Measurements from ENCODE around the gene SPACA1. TPM values are rescaled to one million over a fixed set of nuclear protein-coding genes. Genes with fewer than 3 reads are reported as not detected.
"Not testable (repeated sequence)": the region's sequence is repeated elsewhere in the genome, so short reads cannot be mapped to it uniquely, and the experiment has no call there.

Gene SPACA1, protein sequence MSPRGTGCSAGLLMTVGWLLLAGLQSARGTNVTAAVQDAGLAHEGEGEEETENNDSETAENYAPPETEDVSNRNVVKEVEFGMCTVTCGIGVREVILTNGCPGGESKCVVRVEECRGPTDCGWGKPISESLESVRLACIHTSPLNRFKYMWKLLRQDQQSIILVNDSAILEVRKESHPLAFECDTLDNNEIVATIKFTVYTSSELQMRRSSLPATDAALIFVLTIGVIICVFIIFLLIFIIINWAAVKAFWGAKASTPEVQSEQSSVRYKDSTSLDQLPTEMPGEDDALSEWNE
- total RNA-seq: not detected
- long read RNA-seq: 0 reads

DNA sequence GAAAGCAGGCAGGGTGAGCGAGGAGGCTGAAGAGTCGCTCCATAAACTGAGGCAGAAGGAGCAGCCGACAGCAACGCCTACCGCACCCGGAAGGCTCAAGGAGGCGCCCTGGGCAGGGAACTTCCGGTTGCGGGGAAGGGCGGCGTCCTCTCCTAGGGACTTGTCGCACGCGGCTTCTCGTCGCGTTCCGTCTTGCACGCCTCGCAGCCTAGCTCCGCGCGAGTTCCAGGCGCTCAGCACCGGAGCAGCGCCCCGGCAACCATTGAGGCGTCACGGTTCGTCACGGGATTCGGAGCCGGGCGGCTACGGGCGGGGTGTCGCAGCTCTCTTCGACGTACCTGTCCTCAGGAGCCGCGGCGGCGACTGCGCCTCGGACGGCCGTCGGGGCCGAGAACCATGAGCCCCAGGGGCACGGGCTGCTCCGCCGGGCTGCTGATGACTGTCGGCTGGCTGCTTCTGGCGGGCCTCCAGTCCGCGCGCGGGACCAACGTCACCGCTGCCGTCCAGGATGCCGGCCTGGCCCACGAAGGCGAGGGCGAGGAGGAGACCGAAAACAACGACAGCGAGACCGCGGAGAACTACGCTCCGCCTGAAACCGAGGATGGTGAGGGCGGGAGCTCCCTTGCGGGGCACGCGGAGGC lies at the start of gene SPACA1:
Gene SPACA1, plus strand, starts transcription at position 332 of the 641 bp plus-strand sequence. Its CDS starts 65 bp downstream, at position 397.
- DNase-seq (no peak), ATAC-seq (no peak)
- intact Hi-C loops (cut with micrococcal nuclease): no loop called here

DNA sequence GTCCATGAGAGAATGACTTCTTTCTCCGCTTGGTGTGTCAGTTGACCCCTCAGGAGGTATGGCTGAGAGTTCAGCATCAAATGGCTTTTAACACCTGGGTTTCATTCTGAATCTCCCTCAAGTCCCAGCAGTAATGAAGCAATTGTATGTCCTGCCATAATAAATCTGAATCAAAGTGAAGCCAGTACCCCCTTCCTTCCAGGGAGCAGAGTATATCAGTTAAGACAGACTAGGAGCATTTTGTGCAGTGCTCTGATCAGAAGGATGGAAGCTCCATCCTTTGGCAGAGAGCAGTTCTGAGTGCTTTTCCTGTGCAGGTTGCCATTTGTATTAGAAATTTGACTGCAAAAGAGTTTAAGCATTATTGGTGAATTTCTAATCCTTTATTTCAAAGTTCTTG lies 46.9 kb upstream of the SPACA1 start:
- DNase-seq (no peak), ATAC-seq (no peak)
- intact Hi-C loops (cut with micrococcal nuclease): no loop called here

DNA sequence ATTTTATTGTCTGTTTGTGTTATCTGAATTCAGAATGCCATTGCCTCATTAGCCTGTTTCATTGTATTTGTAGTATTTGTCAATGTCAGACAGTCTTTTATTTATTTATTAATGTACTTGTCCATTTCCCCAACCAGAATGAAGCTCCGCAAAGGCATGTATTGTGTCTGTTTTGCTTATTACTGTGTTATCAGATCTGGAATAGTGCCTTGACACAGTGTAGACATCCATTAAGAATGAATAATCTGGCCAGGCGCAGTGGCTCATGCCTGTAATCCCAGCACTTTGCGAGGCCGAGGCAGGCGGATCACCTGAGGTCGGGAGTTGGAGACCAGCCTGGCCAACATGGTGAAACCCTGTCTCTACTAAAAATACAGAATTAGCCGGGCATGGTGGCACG lies 46.4 kb upstream of the SPACA1 start:
- ATAC-seq; DNase-seq; intact Hi-C loops (cut with micrococcal nuclease): not testable (repeated sequence)

DNA sequence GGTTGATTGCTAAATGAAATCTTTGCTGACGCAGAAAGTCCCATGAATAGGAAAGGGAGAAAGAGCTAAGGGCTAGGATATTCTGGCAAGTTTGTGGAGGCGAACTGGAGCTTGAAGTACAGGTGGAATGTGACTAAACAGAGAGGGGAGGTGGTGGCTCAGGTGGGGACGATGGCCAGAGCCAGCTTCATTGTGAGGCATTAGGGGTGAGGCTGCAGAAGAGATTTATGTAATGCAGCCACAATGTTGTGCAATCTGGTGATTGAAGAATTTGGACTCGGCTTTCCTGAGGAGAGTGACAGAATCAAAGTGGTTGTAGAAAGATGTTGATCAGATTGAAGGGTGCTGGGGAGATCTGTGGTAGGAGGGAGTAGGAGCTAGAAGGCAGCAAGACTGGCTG lies 42.9 kb upstream of the SPACA1 start:
- no peak for ATAC-seq
- DNase-seq: no peak
- intact Hi-C loops (cut with micrococcal nuclease): no loop called here

DNA sequence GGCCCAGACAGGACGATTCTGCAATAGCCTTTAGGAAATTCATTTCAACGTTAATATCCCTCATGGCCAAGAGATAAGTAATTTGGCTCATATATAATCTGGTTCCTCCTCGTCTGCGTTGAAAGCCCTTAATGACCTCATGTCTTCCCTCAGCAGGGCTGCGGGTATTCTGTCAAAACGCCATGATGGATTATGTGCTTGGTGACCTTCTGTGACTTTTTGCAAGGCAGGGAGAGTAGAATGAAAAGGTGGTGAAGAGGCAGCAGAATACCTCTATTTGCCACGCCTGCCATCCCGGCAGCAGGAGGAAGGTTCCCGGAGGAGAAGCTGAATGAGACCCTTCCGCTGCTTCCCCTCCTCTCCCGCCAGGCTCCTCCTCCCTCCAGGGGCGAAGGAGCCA lies 41.1 kb upstream of the SPACA1 start:
- no peak for DNase-seq

DNA sequence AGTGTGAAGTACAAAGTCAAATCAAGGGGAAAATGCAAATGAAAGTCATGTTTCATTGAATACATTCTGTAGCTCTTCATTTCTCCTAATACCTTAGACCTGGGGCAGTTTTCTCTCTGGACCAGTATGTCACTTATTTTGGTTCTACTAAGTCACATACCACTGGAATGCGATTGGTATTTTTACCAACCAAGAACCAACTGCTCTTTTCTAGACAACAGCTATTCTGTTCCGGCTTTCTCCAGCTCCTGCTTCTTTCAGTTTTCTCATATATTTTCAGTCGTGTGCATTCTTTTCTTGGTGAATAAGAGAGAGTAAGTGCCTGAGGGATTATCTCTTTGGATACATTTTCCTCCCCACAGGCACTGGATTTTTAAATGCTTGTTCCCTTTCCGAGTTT lies 39.2 kb upstream of the SPACA1 start:
- DNase-seq: no peak
- intact Hi-C loops (cut with micrococcal nuclease): no loop called here
- no peak for ATAC-seq

More for the DNA sequence above, 41.1 kb upstream of the SPACA1 start:
- ATAC-seq: no peak
- intact Hi-C loops (cut with micrococcal nuclease): no loop called here

DNA sequence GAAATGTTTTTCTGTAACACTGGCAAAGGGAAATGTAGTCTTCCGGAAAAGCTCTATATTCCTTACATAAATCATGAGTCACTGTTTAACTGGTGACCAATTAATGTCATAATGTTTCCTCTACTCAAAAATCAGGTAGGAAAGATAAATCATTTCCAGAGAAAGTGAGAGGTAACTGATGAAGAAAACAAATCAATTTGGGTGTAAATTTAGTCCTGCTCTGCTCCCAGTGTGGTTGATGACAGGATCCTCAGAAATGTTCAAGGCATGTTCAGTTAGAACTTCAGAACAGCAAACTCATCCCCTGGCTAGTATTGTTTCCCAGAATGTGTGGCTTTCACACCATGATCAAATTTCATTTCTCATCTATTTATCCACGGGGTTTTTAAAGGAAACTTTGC lies 38.8 kb upstream of the SPACA1 start:
- intact Hi-C loops (cut with micrococcal nuclease): no loop called here
- no peak for ATAC-seq
- no peak for DNase-seq

DNA sequence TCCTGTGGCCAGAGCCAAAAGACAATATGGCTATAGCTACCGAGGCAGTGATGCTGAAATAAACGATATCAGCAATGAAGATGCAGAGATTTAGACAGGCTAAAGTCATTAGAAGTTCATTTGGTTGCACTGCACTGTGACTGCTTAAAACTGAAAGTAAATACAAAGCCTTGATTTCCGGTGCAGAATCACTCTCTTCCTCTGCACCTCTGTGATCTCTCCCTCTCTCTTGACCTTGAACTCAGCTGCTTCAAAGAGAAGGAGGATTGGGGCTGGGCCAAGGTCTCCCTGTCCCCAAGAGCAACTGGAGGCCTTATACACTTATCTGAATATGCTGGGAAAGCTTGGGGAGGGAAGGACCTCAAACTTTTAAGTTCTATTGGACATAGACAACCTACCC lies 34.6 kb upstream of the SPACA1 start:
- ATAC-seq (no peak), DNase-seq (no peak)
- intact Hi-C loops (cut with micrococcal nuclease): no loop called here

DNA sequence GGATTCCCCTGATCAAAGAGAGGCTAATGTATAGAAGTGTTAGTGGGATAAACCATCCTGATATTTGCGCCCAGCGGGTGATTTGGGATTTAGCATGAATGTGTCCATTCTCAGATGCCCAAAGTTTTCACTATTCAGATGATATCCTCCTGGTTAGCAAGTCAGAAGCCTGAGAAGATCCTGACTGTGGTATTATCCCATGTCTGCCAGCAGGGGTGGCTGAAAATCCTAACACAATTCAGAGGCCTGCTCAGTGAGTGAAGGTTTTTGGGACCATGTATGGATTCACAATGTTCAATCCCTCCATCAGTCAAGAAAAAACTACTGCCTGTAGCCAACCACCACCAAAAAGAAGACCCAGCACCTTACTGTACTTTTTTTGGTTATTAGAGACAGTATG lies 34.1 kb upstream of the SPACA1 start:
- no peak for ATAC-seq
- intact Hi-C loops (cut with micrococcal nuclease): no loop called here

DNA sequence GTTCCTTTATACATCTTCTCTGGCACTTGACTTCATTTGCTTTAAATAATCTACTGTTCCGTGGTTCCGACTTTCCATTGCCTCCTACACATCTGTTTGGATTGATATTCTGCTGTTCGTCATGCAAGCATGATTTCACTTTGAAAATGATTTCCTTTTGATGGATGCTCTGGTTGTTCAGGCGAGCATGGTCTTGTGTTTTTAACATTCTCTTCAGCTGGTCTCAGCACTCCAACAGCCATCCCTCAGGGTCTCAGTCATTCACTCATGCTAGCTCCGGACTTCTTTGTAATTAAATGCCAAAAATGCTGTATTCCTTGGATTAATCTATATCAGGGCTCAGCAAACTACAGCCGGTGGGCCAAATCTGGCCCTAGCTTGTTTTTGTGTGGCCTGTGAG lies 27.2 kb upstream of the SPACA1 start:
- ATAC-seq (no peak), DNase-seq (no peak)
- intact Hi-C loops (cut with micrococcal nuclease): no loop called here

More for the DNA sequence above, 34.1 kb upstream of the SPACA1 start:
- DNase-seq: no peak

DNA sequence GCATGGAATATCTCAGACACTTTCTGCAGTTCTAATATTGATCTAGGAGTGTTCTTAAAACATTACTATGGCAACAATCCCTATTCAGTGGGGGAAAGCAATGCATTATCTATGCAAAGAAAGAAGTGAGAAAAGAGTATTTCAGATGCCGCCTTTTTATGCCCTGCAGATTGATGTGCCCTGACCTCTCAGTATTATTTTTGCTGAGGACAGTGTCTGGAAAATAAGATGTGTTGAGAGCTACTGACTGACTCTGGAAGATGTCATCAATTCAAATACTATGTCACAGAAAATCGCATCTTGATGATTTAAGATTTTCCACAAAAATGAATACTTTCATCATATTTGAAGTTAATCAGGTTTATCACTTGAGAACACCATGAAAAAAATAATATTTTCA lies 22.9 kb upstream of the SPACA1 start:
- intact Hi-C loops (cut with micrococcal nuclease): no loop called here
- no peak for ATAC-seq
- no peak for DNase-seq

DNA sequence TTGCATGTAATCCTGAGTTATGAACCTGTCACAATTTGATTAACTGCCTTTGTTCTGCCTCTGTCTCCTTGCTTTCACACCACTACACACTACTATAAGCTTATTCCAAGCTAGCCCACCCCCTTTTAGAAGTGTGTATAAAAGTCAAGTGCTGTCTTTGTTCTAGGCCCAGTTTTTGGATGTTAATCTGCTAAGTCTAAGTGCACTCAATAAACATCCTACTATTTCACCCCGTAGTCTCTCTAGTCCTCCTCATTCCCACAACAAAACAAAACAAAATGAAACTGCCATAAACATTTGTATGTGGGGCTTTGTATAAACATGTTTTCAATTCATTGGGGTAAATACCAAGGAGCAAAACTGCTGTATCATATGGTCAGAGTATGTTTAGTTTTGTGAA lies 16.1 kb upstream of the SPACA1 start:
- ATAC-seq (no peak), DNase-seq (no peak)
- intact Hi-C loops (cut with micrococcal nuclease): no loop called here

DNA sequence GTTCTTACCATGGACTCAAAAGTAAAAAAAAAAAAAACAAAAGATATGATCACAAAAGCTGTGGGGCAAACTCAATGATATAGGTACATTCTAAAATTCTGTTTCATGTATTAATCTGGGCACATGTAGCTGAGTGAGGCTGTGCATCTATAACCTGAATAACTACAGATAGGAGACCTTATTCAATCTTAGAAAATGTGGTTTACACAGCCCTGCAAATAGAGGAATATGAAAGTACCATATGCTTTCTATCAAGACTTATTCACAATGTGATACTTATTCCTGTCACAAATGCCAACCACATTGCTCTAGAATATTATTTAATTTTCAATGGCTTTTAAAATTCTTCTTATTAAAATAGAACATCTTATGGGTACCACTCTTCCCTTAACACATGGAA lies 3.1 kb upstream of the SPACA1 start:
- ATAC-seq (no peak), DNase-seq (no peak)
- intact Hi-C loops (cut with micrococcal nuclease): no loop called here

DNA sequence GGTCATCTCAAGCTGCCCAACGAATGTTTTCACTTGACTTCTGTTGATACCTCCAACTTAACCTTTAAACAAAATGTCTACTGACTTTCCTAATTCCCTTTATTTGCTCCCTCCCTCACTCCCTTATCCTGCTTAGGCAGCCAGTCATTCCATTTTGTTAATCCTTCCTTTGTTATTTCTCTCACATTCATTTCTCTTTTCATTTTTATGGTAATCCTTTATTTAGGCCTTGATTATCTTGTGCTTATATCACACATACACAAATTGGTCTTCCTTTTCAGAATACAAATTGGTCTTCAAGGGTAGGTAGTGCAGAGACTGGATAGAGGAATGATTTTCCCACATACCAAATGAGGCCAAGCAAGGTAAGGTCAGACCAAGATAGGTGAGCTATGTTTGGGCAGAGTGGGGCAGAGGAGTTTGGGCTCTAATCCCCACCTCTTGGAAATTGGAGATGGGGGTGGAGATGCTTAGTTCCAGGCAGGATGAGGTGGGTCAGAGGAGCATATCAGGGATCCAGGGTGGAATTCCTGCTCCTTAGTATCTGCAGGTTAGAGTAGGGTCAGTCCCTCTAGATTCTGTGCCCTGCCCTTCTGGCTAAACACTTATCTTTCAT lies 2.0 kb upstream of the SPACA1 start:
- no peak for ATAC-seq
- intact Hi-C loops (cut with micrococcal nuclease): no loop called here
- no peak for DNase-seq

DNA sequence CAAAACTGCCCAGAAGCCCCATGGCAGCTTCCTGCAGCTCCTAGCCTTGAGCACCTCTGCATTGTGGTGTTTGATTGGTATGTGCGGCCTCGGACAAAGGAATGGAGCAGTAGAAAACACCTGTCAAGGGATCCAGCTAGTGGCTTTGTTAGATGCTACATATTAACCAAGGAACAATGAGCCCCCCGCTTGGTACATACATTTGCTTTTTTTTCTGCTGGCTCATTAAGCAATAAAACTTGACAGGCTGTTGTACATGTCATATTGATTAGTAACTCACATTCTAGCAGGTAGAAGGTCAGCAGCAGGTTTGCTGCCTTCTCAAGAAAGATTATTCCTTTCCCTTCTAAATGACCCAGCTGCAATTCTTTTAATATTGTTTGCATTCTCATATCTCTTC lies 937 bp downstream of the SPACA1 start:
- DNase-seq (no peak), ATAC-seq (no peak)
- intact Hi-C loops (cut with micrococcal nuclease): no loop called here

DNA sequence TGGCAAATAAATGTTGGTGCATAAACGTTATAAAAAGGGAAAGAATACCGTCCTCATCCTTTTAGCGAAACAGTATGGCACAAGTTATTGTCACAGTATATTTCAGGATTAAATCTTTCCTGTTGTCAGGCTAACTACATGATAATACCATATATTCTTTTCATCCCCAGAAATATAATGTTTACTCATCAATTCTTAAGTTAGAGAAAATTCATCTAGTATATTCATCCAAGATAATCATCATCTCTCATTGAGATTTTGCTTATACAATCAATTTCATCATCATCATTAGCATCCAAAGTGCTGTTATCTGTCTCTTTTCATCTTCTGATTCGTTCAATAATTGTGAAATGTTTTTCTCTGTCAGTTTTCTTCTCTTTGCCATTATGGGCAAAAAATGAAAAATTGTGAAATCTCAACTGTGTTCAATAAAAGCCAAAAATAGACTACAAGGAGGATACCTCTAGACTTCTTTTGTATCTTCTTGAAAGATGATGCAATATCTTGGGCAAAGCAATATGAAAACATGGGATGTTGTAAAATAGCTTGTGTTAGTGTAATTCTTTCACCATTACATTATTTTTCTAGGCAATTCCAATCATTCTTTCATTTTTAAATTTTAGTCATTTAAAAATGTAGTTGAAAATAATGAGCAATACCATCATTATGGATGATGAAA lies 2.6 kb downstream of the SPACA1 start:
- ATAC-seq (no peak), DNase-seq (no peak)
- intact Hi-C loops (cut with micrococcal nuclease): no loop called here

DNA sequence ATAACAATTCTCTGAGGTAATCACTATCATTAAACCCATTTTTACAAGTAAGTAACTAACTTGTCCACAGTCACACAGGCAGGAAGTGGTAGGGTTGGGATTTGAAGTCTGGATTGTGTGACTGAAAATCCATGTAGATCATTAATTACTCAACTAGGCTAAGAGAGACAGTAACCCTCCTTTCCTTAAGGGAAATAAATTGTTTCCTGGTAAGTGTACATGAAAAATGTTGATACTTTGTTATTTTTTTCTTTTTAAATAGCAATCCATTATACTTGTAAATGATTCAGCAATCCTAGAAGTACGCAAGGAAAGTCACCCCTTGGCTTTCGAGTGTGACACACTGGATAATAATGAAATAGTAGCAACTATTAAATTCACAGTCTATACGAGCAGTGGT lies 11.6 kb downstream of the SPACA1 start:
- ATAC-seq: no peak
- DNase-seq: no peak
- intact Hi-C loops (cut with micrococcal nuclease): no loop called here

DNA sequence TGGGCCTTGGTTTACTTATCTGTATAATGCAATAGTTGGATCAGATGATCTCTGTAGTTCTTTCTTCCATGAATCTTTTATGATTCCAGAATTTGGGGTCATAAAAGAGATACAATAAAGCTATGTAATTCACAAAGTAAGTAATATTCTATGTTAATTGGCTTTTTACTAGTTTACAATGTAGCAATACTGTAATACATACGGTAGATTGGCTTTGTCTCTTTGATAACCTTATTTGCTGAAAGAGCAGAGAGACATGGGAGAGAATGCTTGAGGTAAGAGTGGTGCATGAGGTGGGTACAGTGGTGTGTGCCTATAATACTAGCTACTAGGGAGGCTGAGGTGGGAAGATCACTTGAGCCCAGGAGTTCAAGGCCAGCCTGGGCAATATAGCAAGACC lies 14.7 kb downstream of the SPACA1 start:
- intact Hi-C loops (cut with micrococcal nuclease): no loop called here
- DNase-seq (no peak), ATAC-seq (no peak)

DNA sequence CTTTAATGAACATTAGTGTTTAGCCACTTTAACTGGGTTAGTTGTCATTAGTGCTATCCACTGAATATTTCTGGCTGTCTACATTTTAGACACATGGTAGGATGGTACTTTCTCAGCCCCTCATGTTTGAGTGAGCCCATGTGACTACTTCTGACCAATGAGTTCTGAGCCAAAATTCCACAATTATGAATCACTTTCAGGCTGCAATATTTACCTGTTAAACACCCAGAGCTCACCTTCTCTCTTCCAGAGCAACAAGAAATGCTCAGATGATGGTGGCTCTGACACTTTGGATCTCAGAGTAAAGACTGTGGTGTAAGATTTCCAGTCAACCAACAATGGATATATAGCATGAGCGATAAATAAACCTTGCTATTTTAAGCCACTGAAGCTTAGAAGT lies 24.8 kb downstream of the SPACA1 start:
- ATAC-seq: no peak
- DNase-seq: no peak
- intact Hi-C loops (cut with micrococcal nuclease): no loop called here

DNA sequence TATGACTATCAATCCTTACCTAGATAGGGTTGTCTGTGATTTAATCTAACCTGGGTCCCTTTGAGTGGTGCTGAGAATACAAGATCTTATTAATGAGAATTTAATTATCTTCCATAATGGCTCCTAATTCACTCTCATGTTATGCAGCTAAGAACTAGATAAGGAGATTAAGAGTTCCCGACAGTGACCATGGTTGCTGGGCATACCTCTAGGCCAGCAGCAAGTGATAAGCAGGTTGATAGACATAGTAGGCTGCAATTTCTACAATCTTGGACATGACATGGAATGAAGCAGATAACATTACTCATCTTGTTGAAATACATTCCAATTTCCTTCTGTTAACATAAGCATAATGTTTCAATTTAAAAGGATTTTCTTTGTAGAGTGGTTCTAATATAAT lies 27.1 kb downstream of the SPACA1 start:
- intact Hi-C loops (cut with micrococcal nuclease): no loop called here
- DNase-seq: no peak
- ATAC-seq: no peak
